DND-41 (cell line): ENCODE data around the gene SGCB.

Experiments used
- ATAC-seq: fragments of 200-7000 bp; cut with Tn5 transposase; 3 replicates; pipeline ENCODE4 v1.9.1; 2021; ENCODE audit warnings: low read depth; ENCODE audit not compliant: insufficient read depth
- DNase-seq: peaks from one replicate; pipeline ENCODE4 v3.0.0-alpha.2; 2020
- H2AFZ ChIP-seq: 2 replicates; pipeline ENCODE4 v1.6.0; 2012; ENCODE audit warnings: low read depth, low read length
- H3K27ac ChIP-seq: 2 replicates; pipeline ENCODE4 v1.5.1; 2012; ENCODE audit warnings: low read length, inconsistent platforms
- H3K27me3 ChIP-seq: fragments of 200-600 bp; sonication (generic); 2 replicates; pipeline ENCODE4 v1.6.0; 2012; ENCODE audit warnings: low read length, mild to moderate bottlenecking, inconsistent platforms; ENCODE audit not compliant: insufficient read depth, poor library complexity
- H3K36me3 ChIP-seq: 2 replicates; pipeline ENCODE4 v1.5.1; 2012; ENCODE audit warnings: low read length, inconsistent platforms; ENCODE audit not compliant: insufficient read depth
- H3K4me1 ChIP-seq: 2 replicates; pipeline ENCODE4 v1.5.1; 2012; ENCODE audit warnings: mild to moderate bottlenecking, low read length; ENCODE audit not compliant: insufficient read depth
- H3K4me2 ChIP-seq: 2 replicates; pipeline ENCODE4 v1.6.0; 2012; ENCODE audit warnings: mild to moderate bottlenecking, moderate library complexity, low read length, inconsistent platforms; ENCODE audit not compliant: insufficient read depth
- H3K4me3 ChIP-seq, 2 experiments: fragments of 200-600 bp in 1 of 2; shearing (Covaris generic) in 1 of 2; 2 replicates each; pipeline ENCODE4 v1.5.1; 2012 to 2016; ENCODE audit warnings: inconsistent platforms in 2 of 2, low read length in 2 of 2, mild to moderate bottlenecking in 2 of 2, low read depth in 1 of 2, moderate library complexity in 1 of 2
- H3K79me2 ChIP-seq: 2 replicates; pipeline ENCODE4 v1.6.0; 2012; ENCODE audit warnings: low read length, inconsistent platforms; ENCODE audit not compliant: insufficient read depth
- H3K9ac ChIP-seq: 2 replicates; pipeline ENCODE4 v1.6.0; 2012; ENCODE audit warnings: low read depth, mild to moderate bottlenecking, inconsistent platforms, low read length, moderate library complexity
- H3K9me3 ChIP-seq: 2 replicates; pipeline ENCODE4 v1.5.1; 2012; ENCODE audit warnings: low read length, moderate library complexity, mild to moderate bottlenecking, inconsistent platforms; ENCODE audit not compliant: insufficient read depth, severe bottlenecking
- H4K20me1 ChIP-seq: 2 replicates; pipeline ENCODE4 v1.6.0; 2012; ENCODE audit warnings: low read length; ENCODE audit not compliant: insufficient read depth
- EZH2 ChIP-seq: IDR thresholded peaks from 3 replicates; pipeline ENCODE4 v1.6.1; 2012; ENCODE audit warnings: borderline replicate concordance, low read depth, mild to moderate bottlenecking, moderate library complexity, low read length, inconsistent platforms; ENCODE audit not compliant: severe bottlenecking
- TF ChIP-seq, protein P1 (sequence below): IDR thresholded peaks from 2 replicates; pipeline ENCODE4 v1.5.1; 2012; ENCODE audit warnings: borderline replicate concordance, low read length, moderate library complexity, mild to moderate bottlenecking; ENCODE audit not compliant: poor library complexity, severe bottlenecking; ENCODE audit errors: extremely low read depth

The SGCB gene

GRCh38 chr4:52079659-52080058 is 41.6 kb upstream of the SGCB start:
- Histone ChIP-seq H3K4me1 (no peaks in the 10 kb centered on the region), H3K36me3 (no peaks in the 10 kb centered on the region), H4K20me1 (no peaks in the 10 kb centered on the region), H3K27ac (no peak overlapping the region), H2AFZ (no peak overlapping the region), H3K79me2 (no peaks in the 10 kb centered on the region), H3K9me3 (no peaks in the 10 kb centered on the region), H3K9ac (no peak overlapping the region), H3K4me3 (no peak overlapping the region), H3K4me2 (no peak overlapping the region), H3K27me3 (no peaks in the 10 kb centered on the region)
- no peak for DNase-seq
- ATAC-seq: no peak
- TF ChIP-seq, protein P1, sequence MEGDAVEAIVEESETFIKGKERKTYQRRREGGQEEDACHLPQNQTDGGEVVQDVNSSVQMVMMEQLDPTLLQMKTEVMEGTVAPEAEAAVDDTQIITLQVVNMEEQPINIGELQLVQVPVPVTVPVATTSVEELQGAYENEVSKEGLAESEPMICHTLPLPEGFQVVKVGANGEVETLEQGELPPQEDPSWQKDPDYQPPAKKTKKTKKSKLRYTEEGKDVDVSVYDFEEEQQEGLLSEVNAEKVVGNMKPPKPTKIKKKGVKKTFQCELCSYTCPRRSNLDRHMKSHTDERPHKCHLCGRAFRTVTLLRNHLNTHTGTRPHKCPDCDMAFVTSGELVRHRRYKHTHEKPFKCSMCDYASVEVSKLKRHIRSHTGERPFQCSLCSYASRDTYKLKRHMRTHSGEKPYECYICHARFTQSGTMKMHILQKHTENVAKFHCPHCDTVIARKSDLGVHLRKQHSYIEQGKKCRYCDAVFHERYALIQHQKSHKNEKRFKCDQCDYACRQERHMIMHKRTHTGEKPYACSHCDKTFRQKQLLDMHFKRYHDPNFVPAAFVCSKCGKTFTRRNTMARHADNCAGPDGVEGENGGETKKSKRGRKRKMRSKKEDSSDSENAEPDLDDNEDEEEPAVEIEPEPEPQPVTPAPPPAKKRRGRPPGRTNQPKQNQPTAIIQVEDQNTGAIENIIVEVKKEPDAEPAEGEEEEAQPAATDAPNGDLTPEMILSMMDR: no peak
- no peak for TF ChIP-seq EZH2

DNA sequence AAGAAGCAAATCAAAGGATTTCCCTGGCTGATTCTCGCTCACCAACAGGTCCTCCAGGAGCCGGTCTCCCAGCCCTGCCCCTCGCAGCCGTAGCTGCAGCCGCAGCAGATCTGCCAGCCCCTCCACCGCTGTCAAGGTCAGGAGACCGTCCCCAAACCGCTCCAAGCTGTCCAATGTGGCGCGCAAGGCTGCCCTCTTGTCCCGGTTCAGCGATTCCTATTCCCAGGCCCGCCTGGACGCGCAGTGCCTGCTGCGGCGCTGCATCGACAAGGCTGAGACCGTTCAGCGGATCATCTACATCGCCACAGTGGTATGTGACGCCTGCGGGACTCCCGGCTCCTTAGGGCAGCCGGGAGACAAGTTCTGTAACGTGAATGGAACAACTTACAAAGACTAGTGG is 38.6 kb upstream of the SGCB start:
- ATAC-seq (no peak), DNase-seq (no peak)
- Histone ChIP-seq H3K9me3 (no peaks in the 10 kb centered on the region), H4K20me1 (no peaks in the 10 kb centered on the region), H2AFZ (no peak overlapping the region), H3K27ac (no peak overlapping the region), H3K36me3 (no peaks in the 10 kb centered on the region), H3K4me2 (no peak overlapping the region), H3K27me3 (no peaks in the 10 kb centered on the region), H3K4me3 (no peak overlapping the region), H3K9ac (no peak overlapping the region), H3K79me2 (no peaks in the 10 kb centered on the region), H3K4me1 (no peaks in the 10 kb centered on the region)
- TF ChIP-seq, protein P1: no peak
- no peak for TF ChIP-seq EZH2

DNA sequence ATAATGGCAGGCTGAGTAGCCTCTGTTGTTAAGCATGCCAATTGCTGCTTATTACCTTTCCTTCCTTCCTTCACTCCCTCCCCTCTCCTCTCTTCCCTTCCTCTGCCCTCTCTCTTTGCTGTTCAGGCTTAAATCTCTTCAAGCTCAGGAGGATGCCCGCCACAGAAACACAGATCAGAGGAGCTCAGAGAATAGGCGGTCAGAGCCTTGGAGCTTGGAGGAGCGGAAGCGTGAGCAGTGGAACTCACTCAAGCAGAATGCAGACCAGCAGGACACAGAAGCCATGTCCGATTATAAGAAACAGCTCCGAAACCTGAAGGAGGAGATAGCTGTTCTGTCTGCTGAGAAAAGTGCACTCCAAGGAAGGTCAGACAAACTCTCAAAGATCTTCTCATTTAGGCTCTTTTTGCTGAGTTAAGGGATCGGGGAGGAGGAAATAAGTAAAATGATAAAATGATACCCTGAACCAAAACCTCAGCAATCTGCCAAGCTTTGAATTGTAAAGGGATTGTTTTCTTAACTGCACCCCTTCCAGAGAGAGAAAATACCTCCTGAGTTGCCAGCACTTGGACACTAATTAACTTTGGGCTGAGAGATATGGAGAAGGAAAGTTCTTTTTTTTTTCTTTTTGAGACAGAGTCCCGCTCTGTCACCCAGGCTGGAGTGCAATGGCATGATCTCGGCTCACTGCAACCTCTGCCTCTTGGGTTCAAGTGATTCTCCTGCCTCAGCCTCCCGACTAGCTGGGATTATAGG is 33.9 kb upstream of the SGCB start:
- Histone ChIP-seq H3K27me3 (no peaks in the 10 kb centered on the region), H3K36me3 (no peaks in the 10 kb centered on the region), H3K27ac (no peak overlapping the region), H3K79me2 (no peaks in the 10 kb centered on the region), H3K4me1 (no peaks in the 10 kb centered on the region), H3K4me3 (no peak overlapping the region), H4K20me1 (no peaks in the 10 kb centered on the region), H3K9me3 (no peaks in the 10 kb centered on the region), H3K9ac (no peak overlapping the region), H2AFZ (no peak overlapping the region), H3K4me2 (no peak overlapping the region)
- no peak for DNase-seq
- ATAC-seq: no peak
- TF ChIP-seq, protein P1: no peak
- no peak for TF ChIP-seq EZH2
